HEK293 (cell line): ENCODE results near the gene CDK10.

ENCODE experiments used
- CTCF ChIA-PET: fragments of 350-600 bp; formaldehyde crosslinking; extraction: SDS; loops from one replicate; lab custom pipeline; 2021; ENCODE audit warnings: antibody characterized with exemption; lab: Yijun Ruan, JAX
- POLR2A ChIA-PET: fragments of 300-600 bp; formaldehyde crosslinking; extraction: SDS; loops from one replicate; lab custom pipeline; 2020; ENCODE audit warnings: antibody characterized with exemption, inconsistent platforms; lab: Yijun Ruan, JAX
- H3K27ac ChIP-seq: fragments of 200-500 bp; sonication (Bioruptor generic); 2 replicates; pipeline ENCODE4 v1.5.1; 2014; ENCODE audit warnings: low read depth, low read length, control low read depth, inconsistent platforms; ENCODE audit errors: extremely low read depth
- H3K36me3 ChIP-seq, 2 experiments: fragments of 200-500 bp in 1 of 2; sonication (Bioruptor generic) in 1 of 2; 1 replicate in 1 of 2; 2 replicates in 1 of 2; pipeline ENCODE4 v1.5.1; 2014 to 2017; ENCODE audit warnings: inconsistent platforms in 2 of 2, low read length in 2 of 2; ENCODE audit not compliant: control insufficient read depth in 2 of 2, insufficient read depth in 1 of 2
- H3K4me1 ChIP-seq: fragments of 200-500 bp; sonication (Bioruptor generic); 2 replicates; pipeline ENCODE4 v1.5.1; 2014; ENCODE audit warnings: mild to moderate bottlenecking, low read length, inconsistent platforms; ENCODE audit not compliant: control insufficient read depth, insufficient read depth
- H3K4me3 ChIP-seq: 2 replicates; pipeline ENCODE4 v1.5.1; 2011; ENCODE audit warnings: low read depth, mild to moderate bottlenecking, control low read depth, low read length, moderate library complexity
- H3K9me3 ChIP-seq: fragments of 200-500 bp; sonication (Bioruptor generic); 2 replicates; pipeline ENCODE4 v1.5.1; 2014; ENCODE audit warnings: low read depth, low read length, inconsistent platforms; ENCODE audit not compliant: control insufficient read depth, insufficient read depth
- GLIS2 ChIP-seq: fragments of 450-650 bp; formaldehyde crosslinking; IDR thresholded peaks from 2 replicates; pipeline ENCODE4 v1.5.1; 2016; ENCODE audit warnings: missing biosample characterization, missing genetic modification characterization
- KLF7 ChIP-seq: fragments of 450-650 bp; formaldehyde crosslinking; IDR thresholded peaks from 2 replicates; pipeline ENCODE4 v1.5.1; 2016; ENCODE audit warnings: missing biosample characterization, missing genetic modification characterization, borderline replicate concordance
- PRDM2 ChIP-seq: fragments of 450-650 bp; formaldehyde crosslinking; IDR thresholded peaks from 2 replicates; pipeline ENCODE4 v1.5.1; 2016; ENCODE audit warnings: missing biosample characterization, missing genetic modification characterization, borderline replicate concordance
- SETDB1 ChIP-seq: IDR thresholded peaks from one replicate; pipeline ENCODE4 v1.6.1; 2017; ENCODE audit warnings: mild to moderate bottlenecking, low read length, moderate library complexity, mixed read lengths; ENCODE audit not compliant: insufficient read length
- ZBTB48 ChIP-seq: fragments of 450-650 bp; formaldehyde crosslinking; IDR thresholded peaks from 2 replicates; pipeline ENCODE4 v1.5.1; 2016; ENCODE audit warnings: missing biosample characterization, missing genetic modification characterization
- ZIC2 ChIP-seq: fragments of 450-650 bp; formaldehyde crosslinking; IDR thresholded peaks from 2 replicates; pipeline ENCODE4 v1.5.1; 2016; ENCODE audit warnings: missing biosample characterization, missing genetic modification characterization
- ZNF132 ChIP-seq: fragments of 450-650 bp; formaldehyde crosslinking; IDR thresholded peaks from 2 replicates; pipeline ENCODE4 v1.5.1; 2017; ENCODE audit warnings: missing biosample characterization, missing genetic modification characterization, borderline replicate concordance
- ZNF184 ChIP-seq: fragments of 450-650 bp; IDR thresholded peaks from 2 replicates; pipeline ENCODE4 v1.5.1; 2018; ENCODE audit warnings: missing biosample characterization, mild to moderate bottlenecking, missing genetic modification characterization
- ZNF2 ChIP-seq: fragments of 450-650 bp; formaldehyde crosslinking; IDR thresholded peaks from 2 replicates; pipeline ENCODE4 v1.5.1; 2016; ENCODE audit warnings: missing biosample characterization, missing genetic modification characterization
- ZNF211 ChIP-seq: fragments of 450-650 bp; formaldehyde crosslinking; IDR thresholded peaks from 2 replicates; pipeline ENCODE4 v1.5.1; 2016; ENCODE audit warnings: low read depth, missing biosample characterization, missing genetic modification characterization
- ZNF214 ChIP-seq: fragments of 450-650 bp; formaldehyde crosslinking; IDR thresholded peaks from 2 replicates; pipeline ENCODE4 v1.5.1; 2017; ENCODE audit warnings: missing biosample characterization, mild to moderate bottlenecking, missing genetic modification characterization, borderline replicate concordance
- ZNF239 ChIP-seq: fragments of 450-650 bp; formaldehyde crosslinking; IDR thresholded peaks from 2 replicates; pipeline ENCODE4 v1.5.1; 2016; ENCODE audit warnings: missing biosample characterization, missing genetic modification characterization
- ZNF350 ChIP-seq: fragments of 450-650 bp; formaldehyde crosslinking; IDR thresholded peaks from 2 replicates; pipeline ENCODE4 v1.5.0; 2017; ENCODE audit warnings: missing biosample characterization, mild to moderate bottlenecking, missing genetic modification characterization
- ZNF391 ChIP-seq: fragments of 450-650 bp; formaldehyde crosslinking; IDR thresholded peaks from 2 replicates; pipeline ENCODE4 v1.5.1; 2016; ENCODE audit warnings: low read depth, missing biosample characterization, missing genetic modification characterization, borderline replicate concordance
- ZNF416 ChIP-seq: fragments of 450-650 bp; formaldehyde crosslinking; IDR thresholded peaks from 2 replicates; pipeline ENCODE4 v1.5.1; 2016; ENCODE audit warnings: missing biosample characterization, missing genetic modification characterization
- ZNF549 ChIP-seq: fragments of 450-650 bp; IDR thresholded peaks from 2 replicates; pipeline ENCODE4 v1.5.1; 2018; ENCODE audit warnings: missing biosample characterization, missing genetic modification characterization, mild to moderate bottlenecking, inconsistent platforms, moderate library complexity
- ZNF560 ChIP-seq: fragments of 450-650 bp; formaldehyde crosslinking; IDR thresholded peaks from 2 replicates; pipeline ENCODE4 v1.5.1; 2017; ENCODE audit warnings: missing biosample characterization, missing genetic modification characterization, borderline replicate concordance
- ZNF596 ChIP-seq: fragments of 450-650 bp; IDR thresholded peaks from 2 replicates; pipeline ENCODE4 v1.5.0; 2018; ENCODE audit warnings: missing biosample characterization, mild to moderate bottlenecking, missing genetic modification characterization, moderate library complexity
- ZNF658 ChIP-seq: fragments of 450-650 bp; formaldehyde crosslinking; IDR thresholded peaks from 2 replicates; pipeline ENCODE4; 2016; ENCODE audit warnings: missing biosample characterization, missing genetic modification characterization
- ZNF792 ChIP-seq: fragments of 450-650 bp; formaldehyde crosslinking; IDR thresholded peaks from 2 replicates; pipeline ENCODE4 v1.5.1; 2016; ENCODE audit warnings: missing biosample characterization, missing genetic modification characterization
- ZNF830 ChIP-seq: fragments of 450-650 bp; IDR thresholded peaks from 2 replicates; pipeline ENCODE4 v1.5.0; 2018; ENCODE audit warnings: missing biosample characterization, missing genetic modification characterization, low read depth, mild to moderate bottlenecking, moderate library complexity
- TF ChIP-seq, protein P1 (sequence below): sonication (generic); formaldehyde crosslinking; IDR thresholded peaks from 2 replicates; pipeline ENCODE4 v1.8.1; 2022; ENCODE audit warnings: mild to moderate bottlenecking, moderate library complexity, missing genetic modification reagents

Gene CDK10

GRCh38 chr16:89705006-89705405 is 18.5 kb downstream of the CDK10 start:
- POLR2A ChIA-PET: interaction anchor here (1.6 to 2.1 kb wide), 2 partner anchors 37 to 65 kb away, joined by 3 to 10 read pairs; no protein-coding TSS in a partner anchor
- TF ChIP-seq ZNF658 (tag by site-specific recombination) (no peak), ZNF132 (tag by site-specific recombination) (no peak), ZNF830 (tag by site-specific recombination) (no peak), ZNF560 (no peak), ZNF792 (tag by site-specific recombination) (no peak), PRDM2 (tag by site-specific recombination) (no peak), KLF7 (tag by site-specific recombination) (no peak), ZNF416 (no peak), ZNF2 (tag by site-specific recombination) (no peak), ZNF391 (no peak), ZNF184 (tag by site-specific recombination) (no peak), ZNF214 (tag by site-specific recombination) (no peak), ZIC2 (no peak), ZNF239 (tag by site-specific recombination) (no peak), ZNF211 (tag by site-specific recombination) (no peak), ZNF596 (tag by site-specific recombination) (no peak)
- TF ChIP-seq, protein P1, sequence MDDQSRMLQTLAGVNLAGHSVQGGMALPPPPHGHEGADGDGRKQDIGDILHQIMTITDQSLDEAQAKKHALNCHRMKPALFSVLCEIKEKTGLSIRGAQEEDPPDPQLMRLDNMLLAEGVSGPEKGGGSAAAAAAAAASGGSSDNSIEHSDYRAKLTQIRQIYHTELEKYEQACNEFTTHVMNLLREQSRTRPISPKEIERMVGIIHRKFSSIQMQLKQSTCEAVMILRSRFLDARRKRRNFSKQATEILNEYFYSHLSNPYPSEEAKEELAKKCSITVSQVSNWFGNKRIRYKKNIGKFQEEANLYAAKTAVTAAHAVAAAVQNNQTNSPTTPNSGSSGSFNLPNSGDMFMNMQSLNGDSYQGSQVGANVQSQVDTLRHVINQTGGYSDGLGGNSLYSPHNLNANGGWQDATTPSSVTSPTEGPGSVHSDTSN (CRISPR knock-in tag): no peak
- Histone ChIP-seq H3K36me3 (no peaks in the 10 kb centered on the region), H3K9me3 (no peaks in the 10 kb centered on the region), H3K4me1 (peaks cover 5% of the 10 kb centered on the region), H3K4me3 (no peak overlapping the region), H3K27ac (no peak overlapping the region)
- CTCF ChIA-PET: interaction anchor here (0.6 to 2.5 kb wide), 12 partner anchors 11 to 295 kb away, joined by 3 to 23 read pairs (median 4); no protein-coding TSS in a partner anchor

- no peaks in the 10 kb centered on the region; the same call in 1 of the 2 replicates for H3K4me1 ChIP-seq
- no peaks in the 10 kb centered on the region for H3K36me3 ChIP-seq
- no peak for TF ChIP-seq ZNF549
- TF ChIP-seq ZNF350: no peak
- TF ChIP-seq SETDB1: no peak
- peak; percentile 23 for TF ChIP-seq GLIS2 (tag by site-specific recombination)
- TF ChIP-seq ZBTB48: peak; percentile 12; the same call in 1 of the 2 replicates
- H3K27ac ChIP-seq: no peak overlapping the region
- H3K9me3 ChIP-seq: no peaks in the 10 kb centered on the region
- POLR2A ChIA-PET: interaction anchor here (0.6 to 2.1 kb wide), 16 partner anchors 9 to 459 kb away, joined by 3 to 10 read pairs (median 4); partner anchors contain the start of genes CDK10, TCF25 and VPS9D1
- H3K4me3 ChIP-seq: no peak overlapping the region
- CTCF ChIA-PET: interaction anchor here (0.6 to 2.5 kb wide), 23 partner anchors 9 to 319 kb away, joined by 3 to 23 read pairs (median 5); partner anchors contain the start of gene VPS9D1
These were observed 20.2 kb downstream of the CDK10 start for GRCh38 chr16:89706518-89707260.
